Neural cell (in vitro differentiated cells): ENCODE measurements around the gene TTLL1. TPM values are rescaled to one million over a fixed set of nuclear protein-coding genes. Genes with fewer than 3 reads are reported as not detected.

ENCODE experiments used
- H2AFZ ChIP-seq: fragments of 200-600, 300-800 bp; sonication (generic), shearing (Covaris generic); 2 replicates; pipeline ENCODE4 v1.6.0; 2014; ENCODE audit warnings: low read depth, mild to moderate bottlenecking, antibody characterized with exemption, low read length, moderate library complexity
- H3F3A ChIP-seq: fragments of 200-600 bp; shearing (Covaris generic); 2 replicates; pipeline ENCODE4 v1.6.1; 2016; ENCODE audit warnings: mild to moderate bottlenecking, moderate library complexity, mixed read lengths, antibody characterized with exemption, low read length; ENCODE audit not compliant: insufficient read depth, poor library complexity, severe bottlenecking
- H3K27ac ChIP-seq: fragments of 200-600, 300-800 bp; sonication (generic), shearing (Covaris generic); 2 replicates; pipeline ENCODE4 v1.5.1; 2014; ENCODE audit warnings: mild to moderate bottlenecking, low read length, moderate library complexity
- H3K27me3 ChIP-seq: fragments of 300-800, 200-600 bp; sonication (generic), shearing (Covaris generic); 2 replicates; pipeline ENCODE4 v1.6.0; 2014; ENCODE audit warnings: mild to moderate bottlenecking, low read depth, low read length, moderate library complexity; ENCODE audit not compliant: insufficient read depth
- H3K36me3 ChIP-seq: fragments of 300-800, 200-600 bp; sonication (generic), shearing (Covaris generic); 2 replicates; pipeline ENCODE4 v1.5.1; 2014; ENCODE audit warnings: mild to moderate bottlenecking, antibody characterized with exemption, low read length, moderate library complexity; ENCODE audit not compliant: insufficient read depth
- H3K4me2 ChIP-seq: fragments of 300-800, 200-600 bp; sonication (generic), shearing (Covaris generic); 2 replicates; pipeline ENCODE4 v1.6.0; 2014; ENCODE audit warnings: mild to moderate bottlenecking, low read length
- H3K4me3 ChIP-seq: fragments of 300-800, 200-600 bp; sonication (generic), shearing (Covaris generic); 2 replicates; pipeline ENCODE4 v1.5.1; 2014; ENCODE audit warnings: mild to moderate bottlenecking, low read length, moderate library complexity
- H3K79me2 ChIP-seq: fragments of 200-600 bp; shearing (Covaris generic); replicated peaks from 2 replicates; pipeline ENCODE4 v1.6.0; 2014; ENCODE audit warnings: mild to moderate bottlenecking, low read length, moderate library complexity; ENCODE audit not compliant: insufficient read depth
- H3K9ac ChIP-seq: fragments of 300-800, 200-600 bp; sonication (generic), shearing (Covaris generic); 2 replicates; pipeline ENCODE4 v1.6.1; 2016; ENCODE audit warnings: mild to moderate bottlenecking, low read length, mixed read lengths
- H3K9me2 ChIP-seq: fragments of 200-600 bp; shearing (Covaris generic); 2 replicates; pipeline ENCODE4 v1.6.1; 2016; ENCODE audit warnings: mild to moderate bottlenecking, low read length, mixed read lengths; ENCODE audit not compliant: insufficient read depth
- H3K9me3 ChIP-seq: fragments of 200-600, 300-800 bp; sonication (generic), shearing (Covaris generic); 2 replicates; pipeline ENCODE4 v1.6.1; 2016; ENCODE audit warnings: mild to moderate bottlenecking, mixed run types, low read length, moderate library complexity, mixed read lengths
- H4K20me1 ChIP-seq: fragments of 200-600 bp; shearing (Covaris generic); 2 replicates; pipeline ENCODE4 v1.6.1; 2016; ENCODE audit warnings: mild to moderate bottlenecking, mixed run types; ENCODE audit not compliant: insufficient read depth
- EP300 ChIP-seq: fragments of 450-650 bp; conservative IDR thresholded peaks from 2 replicates; pipeline ENCODE4 v1.6.1; 2014; ENCODE audit warnings: antibody characterized with exemption, mild to moderate bottlenecking, moderate library complexity; ENCODE audit not compliant: poor library complexity, severe bottlenecking
- EZH2 ChIP-seq: fragments of 200-600, 300-800 bp; shearing (Covaris generic), sonication (generic); IDR thresholded peaks from 2 replicates; pipeline ENCODE4 v1.6.1; 2014; ENCODE audit warnings: antibody characterized with exemption, low read length, borderline replicate concordance, mild to moderate bottlenecking; ENCODE audit not compliant: insufficient read depth, poor library complexity, severe bottlenecking
- MXI1 ChIP-seq: fragments of 450-650 bp; conservative IDR thresholded peaks from 2 replicates; pipeline ENCODE4 v1.6.1; 2014; ENCODE audit warnings: antibody characterized with exemption, mild to moderate bottlenecking; ENCODE audit not compliant: poor library complexity, severe bottlenecking
- POLR2AphosphoS5 ChIP-seq: IDR thresholded peaks from 2 replicates; pipeline ENCODE4 v1.6.1; 2012
- RAD21 ChIP-seq: fragments of 450-650 bp; conservative IDR thresholded peaks from 2 replicates; pipeline ENCODE4 v1.6.1; 2014; ENCODE audit warnings: antibody characterized with exemption, mild to moderate bottlenecking, moderate library complexity
- SMC3 ChIP-seq: fragments of 450-650 bp; conservative IDR thresholded peaks from 2 replicates; pipeline ENCODE4 v1.6.1; 2014; ENCODE audit warnings: antibody characterized with exemption, mild to moderate bottlenecking, moderate library complexity; ENCODE audit not compliant: poor library complexity
- TAF1 ChIP-seq: IDR thresholded peaks from 2 replicates; pipeline ENCODE4 v1.6.1; 2012; ENCODE audit warnings: low read depth
- polyA plus RNA-seq: library from polyadenylated mRNA; depleted of rRNA; stranded (reverse); fragments of >200 nt; gene quantifications from 2 replicates; pipeline ENCODE4 v1.2.3, GENCODE V29; 2014
- TF ChIP-seq, protein P1 (sequence below): IDR thresholded peaks from 2 replicates; pipeline ENCODE4 v1.6.1; 2012; ENCODE audit warnings: borderline replicate concordance
- TF ChIP-seq, protein P2 (sequence below): fragments of 450-650 bp; IDR thresholded peaks from 2 replicates; pipeline ENCODE4 v1.5.1; 2014; ENCODE audit warnings: antibody characterized with exemption, mild to moderate bottlenecking, moderate library complexity; ENCODE audit not compliant: poor library complexity, severe bottlenecking

Gene TTLL1
- polyA plus RNA-seq, 1 donor from 2014 or later, result 36.3 TPM

GRCh38 chr22:43110444-43110926, 21.3 kb upstream of the TTLL1 start, which contains the start of gene BIK:
BIK (plus strand) TSS chr22:43110750; CDS start chr22:43124023, 13,273 bp downstream.
- Histone ChIP-seq H4K20me1 (no peaks in the 10 kb centered on the region), H3K4me2 (peak within 1 kb of the TSS; percentile 39), H3K4me3 (peak within 1 kb of the TSS; percentile 80), H3K9me2 (no peaks in the 10 kb centered on the region), H3K27ac (no peak within 1 kb of the TSS), H3K79me2 (no peaks in the 10 kb centered on the region), H3F3A (no peaks in the 10 kb centered on the region), H3K36me3 (no peaks in the 10 kb centered on the region), H3K9ac (peak within 1 kb of the TSS; percentile 36), H2AFZ (no peak within 1 kb of the TSS), H3K27me3 (peaks cover 35% of the 10 kb centered on the region), H3K9me3 (no peaks in the 10 kb centered on the region)
- no peak for TF ChIP-seq MXI1
- TF ChIP-seq TAF1, result no peak
- TF ChIP-seq EP300, result no peak
- peak; percentile 49 for TF ChIP-seq POLR2AphosphoS5
- TF ChIP-seq SMC3, result no peak
- TF ChIP-seq, protein P1, sequence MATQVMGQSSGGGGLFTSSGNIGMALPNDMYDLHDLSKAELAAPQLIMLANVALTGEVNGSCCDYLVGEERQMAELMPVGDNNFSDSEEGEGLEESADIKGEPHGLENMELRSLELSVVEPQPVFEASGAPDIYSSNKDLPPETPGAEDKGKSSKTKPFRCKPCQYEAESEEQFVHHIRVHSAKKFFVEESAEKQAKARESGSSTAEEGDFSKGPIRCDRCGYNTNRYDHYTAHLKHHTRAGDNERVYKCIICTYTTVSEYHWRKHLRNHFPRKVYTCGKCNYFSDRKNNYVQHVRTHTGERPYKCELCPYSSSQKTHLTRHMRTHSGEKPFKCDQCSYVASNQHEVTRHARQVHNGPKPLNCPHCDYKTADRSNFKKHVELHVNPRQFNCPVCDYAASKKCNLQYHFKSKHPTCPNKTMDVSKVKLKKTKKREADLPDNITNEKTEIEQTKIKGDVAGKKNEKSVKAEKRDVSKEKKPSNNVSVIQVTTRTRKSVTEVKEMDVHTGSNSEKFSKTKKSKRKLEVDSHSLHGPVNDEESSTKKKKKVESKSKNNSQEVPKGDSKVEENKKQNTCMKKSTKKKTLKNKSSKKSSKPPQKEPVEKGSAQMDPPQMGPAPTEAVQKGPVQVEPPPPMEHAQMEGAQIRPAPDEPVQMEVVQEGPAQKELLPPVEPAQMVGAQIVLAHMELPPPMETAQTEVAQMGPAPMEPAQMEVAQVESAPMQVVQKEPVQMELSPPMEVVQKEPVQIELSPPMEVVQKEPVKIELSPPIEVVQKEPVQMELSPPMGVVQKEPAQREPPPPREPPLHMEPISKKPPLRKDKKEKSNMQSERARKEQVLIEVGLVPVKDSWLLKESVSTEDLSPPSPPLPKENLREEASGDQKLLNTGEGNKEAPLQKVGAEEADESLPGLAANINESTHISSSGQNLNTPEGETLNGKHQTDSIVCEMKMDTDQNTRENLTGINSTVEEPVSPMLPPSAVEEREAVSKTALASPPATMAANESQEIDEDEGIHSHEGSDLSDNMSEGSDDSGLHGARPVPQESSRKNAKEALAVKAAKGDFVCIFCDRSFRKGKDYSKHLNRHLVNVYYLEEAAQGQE, result no peak
- TF ChIP-seq, protein P2, sequence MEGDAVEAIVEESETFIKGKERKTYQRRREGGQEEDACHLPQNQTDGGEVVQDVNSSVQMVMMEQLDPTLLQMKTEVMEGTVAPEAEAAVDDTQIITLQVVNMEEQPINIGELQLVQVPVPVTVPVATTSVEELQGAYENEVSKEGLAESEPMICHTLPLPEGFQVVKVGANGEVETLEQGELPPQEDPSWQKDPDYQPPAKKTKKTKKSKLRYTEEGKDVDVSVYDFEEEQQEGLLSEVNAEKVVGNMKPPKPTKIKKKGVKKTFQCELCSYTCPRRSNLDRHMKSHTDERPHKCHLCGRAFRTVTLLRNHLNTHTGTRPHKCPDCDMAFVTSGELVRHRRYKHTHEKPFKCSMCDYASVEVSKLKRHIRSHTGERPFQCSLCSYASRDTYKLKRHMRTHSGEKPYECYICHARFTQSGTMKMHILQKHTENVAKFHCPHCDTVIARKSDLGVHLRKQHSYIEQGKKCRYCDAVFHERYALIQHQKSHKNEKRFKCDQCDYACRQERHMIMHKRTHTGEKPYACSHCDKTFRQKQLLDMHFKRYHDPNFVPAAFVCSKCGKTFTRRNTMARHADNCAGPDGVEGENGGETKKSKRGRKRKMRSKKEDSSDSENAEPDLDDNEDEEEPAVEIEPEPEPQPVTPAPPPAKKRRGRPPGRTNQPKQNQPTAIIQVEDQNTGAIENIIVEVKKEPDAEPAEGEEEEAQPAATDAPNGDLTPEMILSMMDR, result peak; percentile 32
- TF ChIP-seq EZH2, result no peak

- Histone ChIP-seq H3K4me3 (peak overlapping the region; percentile 80), H3K4me2 (peak overlapping the region; percentile 39), H3K79me2 (no peaks in the 10 kb centered on the region), H3K36me3 (no peaks in the 10 kb centered on the region), H3K27ac (no peak overlapping the region), H3K9me3 (no peaks in the 10 kb centered on the region), H4K20me1 (no peaks in the 10 kb centered on the region), H3K27me3 (peaks cover 35% of the 10 kb centered on the region), H3K9ac (peak overlapping the region; percentile 9), H3K9me2 (no peaks in the 10 kb centered on the region), H2AFZ (no peak overlapping the region), H3F3A (no peaks in the 10 kb centered on the region)
- TF ChIP-seq MXI1, result no peak
Measured at GRCh38 chr22:43109921-43110443, 20.8 kb upstream of the TTLL1 start.

GRCh38 chr22:43109511-43109910, 20.3 kb upstream of the TTLL1 start:
- peaks cover 35% of the 10 kb centered on the region for H3K27me3 ChIP-seq
- no peak overlapping the region for H3K9ac ChIP-seq
- H3F3A ChIP-seq, result no peaks in the 10 kb centered on the region
- no peaks in the 10 kb centered on the region for H3K9me3 ChIP-seq
- H3K4me2 ChIP-seq, result no peak overlapping the region
- no peak overlapping the region for H2AFZ ChIP-seq
- no peak overlapping the region for H3K27ac ChIP-seq
- TF ChIP-seq RAD21 (no peak), MXI1 (no peak)
- no peaks in the 10 kb centered on the region for H3K9me2 ChIP-seq
- no peaks in the 10 kb centered on the region for H3K36me3 ChIP-seq
- no peaks in the 10 kb centered on the region for H4K20me1 ChIP-seq
- H3K79me2 ChIP-seq, result no peaks in the 10 kb centered on the region
- no peak overlapping the region for H3K4me3 ChIP-seq
